GM10248 (cell line): ENCODE data around the gene MAP1LC3B.

Source experiments
- CTCF ChIA-PET: fragments of 300-600 bp; sonication (Branson Sonifier 250); formaldehyde crosslinking; extraction: SDS; loops from one replicate; lab custom pipeline; 2021; ENCODE audit warnings: antibody characterized with exemption; lab: Yijun Ruan, JAX
- POLR2A ChIA-PET: fragments of 350-650 bp; sonication (Branson Sonifier 250); formaldehyde crosslinking; extraction: SDS; loops from one replicate; lab custom pipeline; 2020; ENCODE audit warnings: antibody characterized with exemption; lab: Yijun Ruan, JAX
- DNase-seq: peaks from one replicate; pipeline ENCODE4 v3.0.0; 2012; ENCODE audit errors: extremely low spot score
- CTCF ChIP-seq: IDR thresholded peaks from 2 replicates; pipeline ENCODE4 v1.5.1; 2012; ENCODE audit warnings: mild to moderate bottlenecking, low read depth; ENCODE audit errors: extremely low read depth, missing control alignments, control extremely low read depth

Gene MAP1LC3B

GRCh38 chr16:87438611-87438985, 46.5 kb downstream of the MAP1LC3B start:
- no peak for TF ChIP-seq CTCF
- CTCF ChIA-PET: interaction anchor here (1.3 to 1.4 kb wide), 2 partner anchors 14 to 197 kb away, joined by 3 read pairs; no protein-coding TSS in a partner anchor
- no peak for DNase-seq
- POLR2A ChIA-PET: no interaction called here

GRCh38 chr16:87439926-87440325, 47.8 kb downstream of the MAP1LC3B start:
- DNase-seq: no peak
- no peak for TF ChIP-seq CTCF
- ChIA-PET POLR2A (no interaction called here), CTCF (no interaction called here)

- POLR2A ChIA-PET: no interaction called here
- TF ChIP-seq CTCF: no peak
- CTCF ChIA-PET: interaction anchor here (0.9 to 1.5 kb wide), 2 partner anchors 9 to 11 kb away, joined by 3 read pairs; no protein-coding TSS in a partner anchor
- no peak for DNase-seq
These were observed 49.9 kb downstream of the MAP1LC3B start for GRCh38 chr16:87441886-87442580.

- DNase-seq: no peak
- POLR2A ChIA-PET: no interaction called here
- no peak for TF ChIP-seq CTCF
- CTCF ChIA-PET: interaction anchor here (0.9 to 1.5 kb wide), 2 partner anchors 9 to 10 kb away, joined by 3 read pairs; no protein-coding TSS in a partner anchor
These were observed 50.4 kb downstream of the MAP1LC3B start for GRCh38 chr16:87442581-87442966.

- TF ChIP-seq CTCF: no peak
- ChIA-PET POLR2A (no interaction called here), CTCF (interaction anchor here (0.9 to 1.5 kb wide), 3 partner anchors 10 to 106 kb away, joined by 3 read pairs; no protein-coding TSS in a partner anchor)
- DNase-seq: no peak
These were observed 50.9 kb downstream of the MAP1LC3B start for GRCh38 chr16:87443016-87443415.

- POLR2A ChIA-PET: no interaction called here
- no peak for TF ChIP-seq CTCF
- CTCF ChIA-PET: interaction anchor here (0.9 to 1.0 kb wide), 2 partner anchors 10 to 105 kb away, joined by 3 read pairs; no protein-coding TSS in a partner anchor
- no peak for DNase-seq
These were observed 51.8 kb downstream of the MAP1LC3B start for GRCh38 chr16:87443964-87444363.
